ENCODE data around the gene GLIS1.

DNA sequence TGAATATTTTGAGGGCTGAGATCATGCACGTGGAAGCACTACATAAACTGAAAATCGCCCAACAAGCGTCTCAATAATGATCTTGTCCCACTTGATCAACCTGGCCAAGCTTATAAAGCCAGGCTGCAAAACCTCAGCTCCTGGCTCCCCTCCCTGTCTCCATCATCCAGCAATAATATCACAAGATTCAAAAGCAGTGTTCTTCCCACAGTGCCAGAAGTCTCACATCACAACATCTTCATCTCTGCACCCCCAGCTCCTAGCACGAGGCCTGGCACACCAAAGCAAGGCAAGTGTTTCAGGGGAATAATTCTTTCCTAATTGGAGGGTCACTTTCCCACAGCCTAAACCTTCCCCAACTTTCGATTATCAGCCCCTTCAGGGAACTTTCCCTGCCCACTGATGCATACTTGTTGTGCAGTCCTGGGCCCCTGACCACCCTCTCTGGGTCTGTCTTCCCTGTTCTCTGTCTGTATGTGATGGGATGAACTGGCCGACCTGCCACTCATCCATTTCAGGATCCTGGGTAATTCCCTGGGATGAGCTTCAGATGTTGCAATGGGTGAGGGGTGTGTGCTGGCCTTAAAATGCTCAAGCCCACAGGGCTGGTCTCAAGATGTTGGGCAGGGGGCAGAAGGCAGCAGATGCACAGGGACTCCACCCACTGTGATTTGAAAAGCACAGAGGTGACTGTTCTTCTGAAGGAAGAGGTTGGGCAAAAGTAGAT, 150.7 kb downstream of the GLIS1 start:
- TF ChIP-seq, protein P1, sequence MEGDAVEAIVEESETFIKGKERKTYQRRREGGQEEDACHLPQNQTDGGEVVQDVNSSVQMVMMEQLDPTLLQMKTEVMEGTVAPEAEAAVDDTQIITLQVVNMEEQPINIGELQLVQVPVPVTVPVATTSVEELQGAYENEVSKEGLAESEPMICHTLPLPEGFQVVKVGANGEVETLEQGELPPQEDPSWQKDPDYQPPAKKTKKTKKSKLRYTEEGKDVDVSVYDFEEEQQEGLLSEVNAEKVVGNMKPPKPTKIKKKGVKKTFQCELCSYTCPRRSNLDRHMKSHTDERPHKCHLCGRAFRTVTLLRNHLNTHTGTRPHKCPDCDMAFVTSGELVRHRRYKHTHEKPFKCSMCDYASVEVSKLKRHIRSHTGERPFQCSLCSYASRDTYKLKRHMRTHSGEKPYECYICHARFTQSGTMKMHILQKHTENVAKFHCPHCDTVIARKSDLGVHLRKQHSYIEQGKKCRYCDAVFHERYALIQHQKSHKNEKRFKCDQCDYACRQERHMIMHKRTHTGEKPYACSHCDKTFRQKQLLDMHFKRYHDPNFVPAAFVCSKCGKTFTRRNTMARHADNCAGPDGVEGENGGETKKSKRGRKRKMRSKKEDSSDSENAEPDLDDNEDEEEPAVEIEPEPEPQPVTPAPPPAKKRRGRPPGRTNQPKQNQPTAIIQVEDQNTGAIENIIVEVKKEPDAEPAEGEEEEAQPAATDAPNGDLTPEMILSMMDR (conservative IDR thresholded peaks at IDR 0.05; ENCODE audit: low read length) = no peak
- no peak for TF ChIP-seq EZH2phosphoT487 (IDR thresholded peaks at IDR 0.05; ENCODE audit: borderline replicate concordance)
